Liver (tissue), 9 donors: ENCODE results near the gene PIP5K1C. TPM values are rescaled to one million over a fixed set of nuclear protein-coding genes. Genes with fewer than 3 reads are reported as not detected.
A peak's percentile ranks its signal among the peaks of the same experiment; 100 is the strongest.

Source experiments
- DNase-seq: peaks from one replicate; pipeline ENCODE4 v3.0.0-alpha.2; 2017; ENCODE audit warnings: low spot score
- H3K27ac ChIP-seq, 2 donors: one replicate each; pipeline ENCODE4 v1.7.0; 2013; ENCODE audit warnings: inconsistent platforms in 2 of 2, low read length in 2 of 2, control low read depth in 1 of 2, low read depth in 1 of 2, mild to moderate bottlenecking in 1 of 2
- H3K27me3 ChIP-seq, 4 donors: one replicate each; pipeline versions ENCODE4 v1.6.1 to v1.7.0; 2013; ENCODE audit warnings: low read length in 3 of 4, inconsistent platforms in 1 of 4, mild to moderate bottlenecking in 1 of 4, moderate library complexity in 1 of 4; ENCODE audit not compliant: control insufficient read depth in 4 of 4, insufficient read depth in 4 of 4
- H3K36me3 ChIP-seq, 4 donors: one replicate each; pipeline versions ENCODE4 v1.6.1 to v1.7.0; 2013; ENCODE audit warnings: low read length in 3 of 4, mild to moderate bottlenecking in 3 of 4, low read depth in 1 of 4, moderate library complexity in 1 of 4; ENCODE audit not compliant: control insufficient read depth in 4 of 4, insufficient read depth in 3 of 4
- H3K4me1 ChIP-seq, 4 donors: one replicate each; pipeline versions ENCODE4 v1.6.1 to v1.7.0; 2013; ENCODE audit warnings: low read length in 3 of 4, mild to moderate bottlenecking in 3 of 4, moderate library complexity in 1 of 4; ENCODE audit not compliant: control insufficient read depth in 4 of 4, insufficient read depth in 4 of 4
- H3K4me3 ChIP-seq, 3 donors: one replicate each; pipeline versions ENCODE4 v1.6.1 to v1.7.0; 2013; ENCODE audit warnings: low read length in 3 of 3, control low read depth in 1 of 3, low read depth in 1 of 3, mild to moderate bottlenecking in 1 of 3
- H3K9ac ChIP-seq, 2 donors: one replicate each; pipeline ENCODE4 v1.7.0; 2013; ENCODE audit warnings: low read length in 2 of 2, mild to moderate bottlenecking in 2 of 2, moderate library complexity in 2 of 2, control low read depth in 1 of 2, low read depth in 1 of 2
- H3K9me3 ChIP-seq, 4 donors: one replicate each; pipeline versions ENCODE4 v1.6.1 to v1.7.0; 2013; ENCODE audit warnings: low read length in 3 of 4; ENCODE audit not compliant: control insufficient read depth in 4 of 4
- EGR1 ChIP-seq, 2 donors: IDR thresholded peaks; 2 replicates each; pipeline ENCODE4 v1.6.1; 2016 to 2018; ENCODE audit warnings: antibody characterized with exemption in 2 of 2, low read depth in 2 of 2
- FOXA1 ChIP-seq: IDR thresholded peaks from 2 replicates; pipeline ENCODE4 v1.6.1; 2016; ENCODE audit warnings: antibody characterized with exemption
- FOXA2 ChIP-seq: IDR thresholded peaks from 2 replicates; pipeline ENCODE4 v1.6.1; 2016; ENCODE audit warnings: antibody characterized with exemption
- GABPA ChIP-seq, 2 donors: IDR thresholded peaks in 1 of 2; conservative IDR thresholded peaks in 1 of 2; 2 replicates each; pipeline ENCODE4 v1.6.1; 2016; ENCODE audit warnings: antibody characterized with exemption in 2 of 2, mild to moderate bottlenecking in 1 of 2, moderate library complexity in 1 of 2
- HNF4A ChIP-seq, 2 donors: conservative IDR thresholded peaks; 2 replicates each; pipeline ENCODE4 v1.6.1; 2016; ENCODE audit warnings: antibody characterized with exemption in 2 of 2, mild to moderate bottlenecking in 2 of 2
- HNF4G ChIP-seq: IDR thresholded peaks from 2 replicates; pipeline ENCODE4 v1.6.1; 2016; ENCODE audit warnings: antibody characterized with exemption
- JUND ChIP-seq, 2 donors: IDR thresholded peaks; 2 replicates each; pipeline ENCODE4 v1.6.1; 2016; ENCODE audit warnings: antibody characterized with exemption in 2 of 2
- MAX ChIP-seq: IDR thresholded peaks from 2 replicates; pipeline ENCODE4 v1.6.1; 2016; ENCODE audit warnings: antibody characterized with exemption
- NR2F2 ChIP-seq: IDR thresholded peaks from 2 replicates; pipeline ENCODE4 v1.6.1; 2016; ENCODE audit warnings: antibody characterized with exemption
- RAD21 ChIP-seq, 2 donors: IDR thresholded peaks; 2 replicates each; pipeline ENCODE4 v1.6.1; 2016; ENCODE audit warnings: antibody characterized with exemption in 2 of 2, mild to moderate bottlenecking in 2 of 2
- REST ChIP-seq: IDR thresholded peaks from 2 replicates; pipeline ENCODE4 v1.6.1; 2016; ENCODE audit warnings: antibody characterized with exemption, mild to moderate bottlenecking
- RXRA ChIP-seq, 2 donors: IDR thresholded peaks; 2 replicates each; pipeline ENCODE4 v1.6.1; 2017 to 2018; ENCODE audit warnings: antibody characterized with exemption in 2 of 2, mild to moderate bottlenecking in 1 of 2
- SP1 ChIP-seq: IDR thresholded peaks from 2 replicates; pipeline ENCODE4 v1.6.1; 2018; ENCODE audit warnings: antibody characterized with exemption, mild to moderate bottlenecking
- TAF1 ChIP-seq: conservative IDR thresholded peaks from 2 replicates; pipeline ENCODE4 v1.6.1; 2016; ENCODE audit warnings: antibody characterized with exemption, mild to moderate bottlenecking
- YY1 ChIP-seq: IDR thresholded peaks from 2 replicates; pipeline ENCODE4 v1.6.1; 2016; ENCODE audit warnings: antibody characterized with exemption, mild to moderate bottlenecking
- ZBTB33 ChIP-seq: IDR thresholded peaks from 2 replicates; pipeline ENCODE4 v1.6.1; 2016; ENCODE audit warnings: antibody characterized with exemption
- WGBS: extraction: QIAGEN DNeasy Blood & Tissue Kit; methylation state at CpG from one replicate; pipeline ENCODE4 v1.1.7; 2013; 5-methylcytosine and 5-hydroxymethylcytosine counted together
- polyA plus RNA-seq, 2 donors: library from polyadenylated mRNA; stranded (reverse) in 1 of 2; unstranded in 1 of 2; fragments of 200-250 nt in 1 of 2; fragments of >200 nt in 1 of 2; fragmentation: Nextera tagmentation in 1 of 2; extraction: Ambion mirVana in 1 of 2; gene quantifications; one replicate each; pipeline versions ENCODE4 v1.2.1 to v1.2.3, GENCODE V29; 2013 to 2015
- total RNA-seq, 2 donors: library from RNA; depleted of rRNA; stranded (reverse); fragments of >200 nt; gene quantifications; one replicate each; pipeline ENCODE4 v1.2.3, GENCODE V29; 2014
- TF ChIP-seq, protein P1 (sequence below): IDR thresholded peaks from 2 replicates; pipeline ENCODE4 v1.6.1; 2016; ENCODE audit warnings: antibody characterized with exemption
- TF ChIP-seq, protein P2 (sequence below): fragments of 150-350 bp; IDR thresholded peaks from 2 replicates; pipeline ENCODE4 v1.5.1; 2017; ENCODE audit warnings: improper control_type of control experiment, low read depth, low read length; ENCODE audit not compliant: missing input control
- donor health status: healthy.
- donor health status: healthy.
- donor health status: healthy.
- donor health status: healthy.
- donor health status: healthy.

Gene PIP5K1C
- total and polyA plus RNA-seq, 4 donors = 1.8 to 7.4 (median 6.0) TPM

- 93% methylated on average over 22 of the region's 22 CpGs for WGBS
- Histone ChIP-seq H3K9ac (no peak overlapping the region), H3K27ac (no peak overlapping the region), H3K27me3 (no peaks in the 10 kb centered on the region), H3K9me3 (no peaks in the 10 kb centered on the region), H3K4me3 (no peak overlapping the region), H3K36me3 (peaks cover 0 to 20% (median 3%) of the 10 kb centered on the region in 4 donors), H3K4me1 (peaks cover 7 to 30% (median 24%) of the 10 kb centered on the region in 4 donors)
- DNase-seq = no peak
- no peak for TF ChIP-seq YY1
- TF ChIP-seq NR2F2 = no peak
- no peak for TF ChIP-seq MAX
- TF ChIP-seq, protein P1, sequence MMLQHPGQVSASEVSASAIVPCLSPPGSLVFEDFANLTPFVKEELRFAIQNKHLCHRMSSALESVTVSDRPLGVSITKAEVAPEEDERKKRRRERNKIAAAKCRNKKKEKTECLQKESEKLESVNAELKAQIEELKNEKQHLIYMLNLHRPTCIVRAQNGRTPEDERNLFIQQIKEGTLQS = no peak
- no peak for TF ChIP-seq RXRA (IDR thresholded peaks at IDR 0.05)
- no peak for TF ChIP-seq ZBTB33
- no peak for TF ChIP-seq FOXA1
- TF ChIP-seq RAD21 (IDR thresholded peaks at IDR 0.05) = no peak
Observed at GRCh38 chr19:3659746-3660112, 40.5 kb downstream of the PIP5K1C start.

DNA sequence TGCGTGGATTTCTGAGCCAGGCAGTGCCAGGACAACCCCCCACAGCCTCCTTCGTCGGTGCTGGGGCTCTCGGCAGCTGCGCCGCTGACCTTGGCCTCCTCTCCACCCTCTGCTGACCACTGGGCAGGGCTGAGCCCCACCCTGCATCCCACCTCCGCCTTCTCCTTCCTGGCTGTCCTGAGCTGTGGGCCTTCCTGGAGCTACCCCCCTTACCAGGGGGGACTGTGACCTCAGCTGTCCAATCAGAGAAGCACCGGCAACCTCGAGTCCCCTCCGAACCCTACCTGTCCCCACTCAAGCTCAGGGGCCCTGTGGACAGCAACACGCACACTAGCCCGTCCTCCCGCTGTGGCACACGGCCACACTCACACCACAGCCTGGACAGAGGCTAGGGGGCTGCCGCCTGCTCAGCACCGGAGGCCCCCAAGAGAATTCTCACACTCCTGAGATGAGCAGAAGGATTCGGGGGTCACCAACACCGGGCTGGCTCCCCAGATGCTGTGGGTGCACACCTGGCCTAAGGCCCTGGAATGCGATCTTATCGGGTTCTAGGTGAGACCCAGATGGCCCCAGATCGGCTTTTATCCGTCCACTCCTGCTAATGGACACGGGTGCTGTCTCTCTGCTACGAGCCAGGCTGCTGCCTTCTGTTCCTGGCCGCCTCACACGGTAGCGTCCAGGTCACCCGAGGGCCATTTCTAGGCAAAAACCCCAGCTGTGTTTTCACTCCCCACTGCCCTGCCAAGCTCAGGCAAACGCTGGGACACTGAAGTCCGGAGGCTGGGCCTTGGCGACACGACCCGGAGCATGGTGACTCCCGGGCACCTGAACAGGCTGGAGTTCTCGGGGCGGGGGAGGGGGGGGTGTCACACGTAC is 41.2 kb downstream of the PIP5K1C start:
- TF ChIP-seq REST (no peak), MAX (no peak), SP1 (no peak), ZBTB33 (no peak), RXRA (IDR thresholded peaks at IDR 0.05) (no peak), YY1 (no peak), JUND (IDR thresholded peaks at IDR 0.05) (no peak), GABPA (IDR thresholded peaks at IDR 0.05 in 1 of 2, conservative IDR thresholded peaks at IDR 0.05 in 1 of 2) (no peak), RAD21 (IDR thresholded peaks at IDR 0.05) (no peak), NR2F2 (no peak), HNF4A (conservative IDR thresholded peaks at IDR 0.05) (no peak), HNF4G (no peak), TAF1 (no peak), EGR1 (IDR thresholded peaks at IDR 0.05; ENCODE audit: low read depth in 2 of 2) (no peak), FOXA1 (no peak), FOXA2 (no peak)
- TF ChIP-seq, protein P1 = no peak
- TF ChIP-seq, protein P2, sequence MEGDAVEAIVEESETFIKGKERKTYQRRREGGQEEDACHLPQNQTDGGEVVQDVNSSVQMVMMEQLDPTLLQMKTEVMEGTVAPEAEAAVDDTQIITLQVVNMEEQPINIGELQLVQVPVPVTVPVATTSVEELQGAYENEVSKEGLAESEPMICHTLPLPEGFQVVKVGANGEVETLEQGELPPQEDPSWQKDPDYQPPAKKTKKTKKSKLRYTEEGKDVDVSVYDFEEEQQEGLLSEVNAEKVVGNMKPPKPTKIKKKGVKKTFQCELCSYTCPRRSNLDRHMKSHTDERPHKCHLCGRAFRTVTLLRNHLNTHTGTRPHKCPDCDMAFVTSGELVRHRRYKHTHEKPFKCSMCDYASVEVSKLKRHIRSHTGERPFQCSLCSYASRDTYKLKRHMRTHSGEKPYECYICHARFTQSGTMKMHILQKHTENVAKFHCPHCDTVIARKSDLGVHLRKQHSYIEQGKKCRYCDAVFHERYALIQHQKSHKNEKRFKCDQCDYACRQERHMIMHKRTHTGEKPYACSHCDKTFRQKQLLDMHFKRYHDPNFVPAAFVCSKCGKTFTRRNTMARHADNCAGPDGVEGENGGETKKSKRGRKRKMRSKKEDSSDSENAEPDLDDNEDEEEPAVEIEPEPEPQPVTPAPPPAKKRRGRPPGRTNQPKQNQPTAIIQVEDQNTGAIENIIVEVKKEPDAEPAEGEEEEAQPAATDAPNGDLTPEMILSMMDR = no peak
- Histone ChIP-seq H3K9me3 (no peaks in the 10 kb centered on the region), H3K27ac (peak overlapping the region in 1 of 2 donors; percentile 19), H3K4me1 (peaks cover 7 to 30% (median 24%) of the 10 kb centered on the region in 4 donors), H3K4me3 (no peak overlapping the region), H3K9ac (no peak overlapping the region), H3K27me3 (no peaks in the 10 kb centered on the region), H3K36me3 (peaks cover 0 to 18% (median 3%) of the 10 kb centered on the region in 4 donors)
- WGBS = 65% methylated on average over 37 of the region's 37 CpGs
- no peak for DNase-seq
